Aorta (tissue), 5 donors: ENCODE data around the gene TSPAN4. TPM values are rescaled to one million over a fixed set of nuclear protein-coding genes. Genes with fewer than 3 reads are reported as not detected.

Source experiments
- ATAC-seq: fragments of 200-7000 bp; cut with Tn5 transposase; one replicate; pipeline ENCODE4 v1.9.1; 2022; ENCODE audit warnings: moderate library complexity; ENCODE audit not compliant: low FRiP score
- DNase-seq, 2 donors: peaks; one replicate each; pipeline ENCODE4 v3.0.0-alpha.2; 2020
- H3K27ac ChIP-seq, 2 donors: one replicate each; pipeline ENCODE4 v1.5.1; 2013; ENCODE audit warnings: low read length in 2 of 2, mild to moderate bottlenecking in 2 of 2, moderate library complexity in 2 of 2, control low read depth in 1 of 2, inconsistent platforms in 1 of 2, low read depth in 1 of 2
- H3K27me3 ChIP-seq, 2 donors: one replicate each; pipeline ENCODE4 v1.6.1; 2013; ENCODE audit warnings: control low read depth in 1 of 2, low read length in 1 of 2, mild to moderate bottlenecking in 1 of 2, moderate library complexity in 1 of 2; ENCODE audit not compliant: insufficient read depth in 2 of 2, control insufficient read depth in 1 of 2
- H3K36me3 ChIP-seq, 2 donors: one replicate each; pipeline ENCODE4 v1.6.1; 2013; ENCODE audit warnings: control low read depth in 1 of 2, low read length in 1 of 2, mild to moderate bottlenecking in 1 of 2; ENCODE audit not compliant: insufficient read depth in 2 of 2, control insufficient read depth in 1 of 2
- H3K4me1 ChIP-seq, 2 donors: one replicate each; pipeline ENCODE4 v1.6.1; 2013; ENCODE audit warnings: low read length in 2 of 2, control low read depth in 1 of 2, mild to moderate bottlenecking in 1 of 2, moderate library complexity in 1 of 2; ENCODE audit not compliant: insufficient read depth in 2 of 2, control insufficient read depth in 1 of 2
- H3K4me3 ChIP-seq, 2 donors: one replicate each; pipeline ENCODE4 v1.5.1; 2013; ENCODE audit warnings: low read length in 2 of 2, control low read depth in 1 of 2, mild to moderate bottlenecking in 1 of 2
- H3K9me3 ChIP-seq: one replicate; pipeline ENCODE4 v1.6.1; 2013; ENCODE audit warnings: mild to moderate bottlenecking, low read length; ENCODE audit not compliant: control insufficient read depth
- WGBS, 2 donors: extraction: QIAGEN DNeasy Blood & Tissue Kit; methylation state at CpG; one replicate each; pipeline ENCODE4 v1.1.7; 2013; 5-methylcytosine and 5-hydroxymethylcytosine counted together
- intact Hi-C, 2 donors: fragments of 100-400 bp; cut with DNase I; formaldehyde crosslinking; loops; one replicate each; pipeline versions ENCODE4 v1.14.2 to v1.15.0; 2022
- polyA plus RNA-seq, 2 donors: library from polyadenylated mRNA; stranded (reverse); fragments of 200-250 nt; gene quantifications; one replicate each; pipeline ENCODE4 v1.2.3, GENCODE V29; 2013
- total RNA-seq, 2 donors: library from RNA; stranded (reverse); fragmentation: NEBNext Ultra II Directional; extraction: Animal tissue kit (Norgen Biotek cat#: 25700); gene quantifications; one replicate each; pipeline ENCODE4 v1.2.1, GENCODE V29; 2021
- donor health status: healthy with polysubstance abuse.
- donor health status: Bipolar disorder and iron deficiency.
- donor health status: DM: no; HTN: no; CAD: no.
- donor health status: DM: no; HTN: no; CAD: no.
- donor health status: DM: yes; HTN: yes; CAD: no.

The TSPAN4 gene
- total and polyA plus RNA-seq, 4 donors: 28.4 to 95.1 (median 61.0) TPM

GRCh38 chr11:898540-899190 is 56.0 kb downstream of the TSPAN4 start:
- Histone ChIP-seq H3K27me3 (no peaks in the 10 kb centered on the region), H3K9me3 (no peaks in the 10 kb centered on the region), H3K36me3 (peaks cover 0 to 5% of the 10 kb centered on the region in 2 donors), H3K27ac (no peak overlapping the region), H3K4me1 (no peaks in the 10 kb centered on the region), H3K4me3 (no peak overlapping the region)
- no peak for DNase-seq
- intact Hi-C loops: no loop called here
- WGBS, 2 donors: 79 to 82% methylated on average over 16 to 22 of the region's 22 CpGs
- peak; percentile 16 for ATAC-seq

GRCh38 chr11:899724-900123 is 57.1 kb downstream of the TSPAN4 start:
- 91% methylated on average over 8 to 11 of the region's 11 CpGs for WGBS, 2 donors
- H3K27ac ChIP-seq: no peak overlapping the region
- no peaks in the 10 kb centered on the region for H3K4me1 ChIP-seq
- ATAC-seq (no peak), DNase-seq (no peak)
- intact Hi-C loops: no loop called here
- H3K4me3 ChIP-seq: no peak overlapping the region
- H3K36me3 ChIP-seq: peaks cover 0 to 5% of the 10 kb centered on the region in 2 donors
- H3K27me3 ChIP-seq: no peaks in the 10 kb centered on the region
- no peaks in the 10 kb centered on the region for H3K9me3 ChIP-seq

GRCh38 chr11:900545-900944 is 57.9 kb downstream of the TSPAN4 start:
- DNase-seq: no peak
- Histone ChIP-seq H3K4me1 (no peaks in the 10 kb centered on the region), H3K27me3 (no peaks in the 10 kb centered on the region), H3K4me3 (no peak overlapping the region), H3K36me3 (peaks cover 0 to 5% of the 10 kb centered on the region in 2 donors), H3K27ac (no peak overlapping the region), H3K9me3 (no peaks in the 10 kb centered on the region)
- intact Hi-C loops: no loop called here
- 85 to 93% methylated on average over 3 to 7 of the region's 7 CpGs for WGBS, 2 donors
- ATAC-seq: no peak

DNA sequence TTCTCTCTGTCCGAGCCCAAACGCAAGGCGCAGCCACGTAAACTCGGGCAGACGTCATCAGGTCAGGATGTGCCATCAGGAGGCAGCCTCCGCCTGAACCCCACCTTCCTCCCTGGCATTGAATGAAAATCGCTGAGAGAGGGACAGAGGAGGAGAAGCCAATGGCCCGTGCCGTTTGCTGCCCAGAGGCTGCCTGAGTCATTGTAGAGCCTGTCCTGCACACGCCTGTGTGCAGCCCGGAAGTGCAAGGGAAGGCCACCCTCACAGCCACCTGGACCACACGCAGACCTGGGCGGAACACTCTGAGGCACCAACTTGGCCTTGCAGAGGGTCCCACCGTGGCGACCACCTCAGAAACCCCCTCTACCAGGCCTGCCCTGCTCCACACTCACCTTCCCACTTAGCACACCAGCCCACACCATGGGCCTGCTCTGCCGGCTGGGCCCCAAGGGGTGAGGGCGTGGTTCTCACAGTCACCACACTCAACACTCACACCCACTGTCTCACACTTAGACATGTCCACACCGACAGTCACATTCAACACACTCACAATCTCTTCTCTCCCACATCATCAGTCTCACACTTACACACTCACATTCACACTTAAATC is 58.9 kb downstream of the TSPAN4 start:
- Histone ChIP-seq H3K4me3 (no peak overlapping the region), H3K27ac (no peak overlapping the region), H3K4me1 (no peaks in the 10 kb centered on the region), H3K27me3 (no peaks in the 10 kb centered on the region), H3K9me3 (no peaks in the 10 kb centered on the region), H3K36me3 (peaks cover 0 to 5% of the 10 kb centered on the region in 2 donors)
- intact Hi-C loops: no loop called here
- DNase-seq (no peak), ATAC-seq (no peak)
- 91% methylated on average over 19 of the region's 19 CpGs for WGBS, 2 donors

DNA sequence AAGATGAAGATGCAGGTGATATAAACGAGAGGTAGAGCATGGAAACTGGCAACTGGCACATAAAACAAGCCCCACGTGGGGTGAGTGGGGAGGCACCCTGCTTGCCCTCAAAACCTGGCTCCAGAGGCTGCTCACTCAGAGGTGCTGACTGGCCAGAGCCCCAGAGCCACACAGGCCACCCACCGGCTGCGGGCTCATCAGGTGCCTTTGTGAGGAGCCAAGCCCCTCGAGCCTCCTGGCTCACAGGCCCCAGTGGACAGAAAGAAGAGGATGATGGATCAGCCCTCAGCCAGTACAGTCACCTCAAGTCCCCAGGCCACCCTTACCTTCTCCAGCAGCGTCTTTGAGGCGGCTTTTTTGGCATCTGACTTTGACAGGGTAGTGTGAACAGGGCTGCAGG is 61.7 kb downstream of the TSPAN4 start:
- no peaks in the 10 kb centered on the region for H3K4me1 ChIP-seq
- H3K27me3 ChIP-seq: no peaks in the 10 kb centered on the region
- no peaks in the 10 kb centered on the region for H3K9me3 ChIP-seq
- intact Hi-C loops: no loop called here
- DNase-seq: no peak
- no peak overlapping the region for H3K4me3 ChIP-seq
- WGBS, 2 donors: 94 to 97% methylated on average over 7 of the region's 7 CpGs
- ATAC-seq: no peak
- H3K27ac ChIP-seq: no peak overlapping the region
- peaks cover 0 to 5% of the 10 kb centered on the region in 2 donors for H3K36me3 ChIP-seq

GRCh38 chr11:905952-906351 is 63.3 kb downstream of the TSPAN4 start:
- WGBS, 2 donors: 85 to 86% methylated on average over 7 of the region's 7 CpGs
- no peaks in the 10 kb centered on the region for H3K9me3 ChIP-seq
- peaks cover 0 to 3% of the 10 kb centered on the region in 2 donors for H3K36me3 ChIP-seq
- intact Hi-C loops: no loop called here
- H3K4me1 ChIP-seq: no peaks in the 10 kb centered on the region
- H3K27me3 ChIP-seq: no peaks in the 10 kb centered on the region
- no peak overlapping the region for H3K4me3 ChIP-seq
- DNase-seq: no peak
- H3K27ac ChIP-seq: no peak overlapping the region
- no peak for ATAC-seq

- no peak overlapping the region for H3K4me3 ChIP-seq
- H3K4me1 ChIP-seq: peaks cover 0 to 1% of the 10 kb centered on the region in 2 donors
- H3K27ac ChIP-seq: no peak overlapping the region
- ATAC-seq (no peak), DNase-seq (no peak)
- WGBS, 2 donors: 96 to 100% methylated on average over 2 of the region's 2 CpGs
- intact Hi-C loops: no loop called here
- no peaks in the 10 kb centered on the region for H3K9me3 ChIP-seq
- H3K27me3 ChIP-seq: no peaks in the 10 kb centered on the region
- H3K36me3 ChIP-seq: no peaks in the 10 kb centered on the region
Measured at GRCh38 chr11:907668-908067, 65.0 kb downstream of the TSPAN4 start.

- DNase-seq (no peak), ATAC-seq (no peak)
- H3K27ac ChIP-seq: no peak overlapping the region
- 86 to 92% methylated on average over 5 of the region's 5 CpGs for WGBS, 2 donors
- H3K4me3 ChIP-seq: no peak overlapping the region
- no peaks in the 10 kb centered on the region for H3K36me3 ChIP-seq
- intact Hi-C loops: no loop called here
- H3K4me1 ChIP-seq: peaks cover 0 to 1% of the 10 kb centered on the region in 2 donors
- no peaks in the 10 kb centered on the region for H3K27me3 ChIP-seq
- no peaks in the 10 kb centered on the region for H3K9me3 ChIP-seq
Measured at GRCh38 chr11:908273-908672, 65.6 kb downstream of the TSPAN4 start.

GRCh38 chr11:909406-909805 is 66.8 kb downstream of the TSPAN4 start:
- DNase-seq: no peak
- Histone ChIP-seq H3K36me3 (no peaks in the 10 kb centered on the region), H3K4me3 (no peak overlapping the region), H3K4me1 (peaks cover 0 to 1% of the 10 kb centered on the region in 2 donors), H3K9me3 (no peaks in the 10 kb centered on the region), H3K27me3 (no peaks in the 10 kb centered on the region), H3K27ac (no peak overlapping the region)
- no peak for ATAC-seq
- intact Hi-C loops: no loop called here
- WGBS, 2 donors: 86 to 90% methylated on average over 11 of the region's 11 CpGs
